Mucosa of stomach (tissue), 1 donor: Measurements from ENCODE around the gene CDKN1C.

ENCODE experiments used
- H3K27me3 ChIP-seq: one replicate; pipeline ENCODE4 v1.7.0; 2013; ENCODE audit warnings: mild to moderate bottlenecking, low read length; ENCODE audit not compliant: control insufficient read depth, insufficient read depth
- H3K36me3 ChIP-seq: one replicate; pipeline ENCODE4 v1.7.0; 2013; ENCODE audit warnings: low read length; ENCODE audit not compliant: control insufficient read depth, insufficient read depth
- H3K4me1 ChIP-seq: one replicate; pipeline ENCODE4 v1.7.0; 2013; ENCODE audit warnings: mild to moderate bottlenecking, low read length; ENCODE audit not compliant: control insufficient read depth, insufficient read depth
- H3K4me3 ChIP-seq: one replicate; pipeline ENCODE4 v1.7.0; 2013; ENCODE audit warnings: low read length
- H3K9ac ChIP-seq: one replicate; pipeline ENCODE4 v1.7.0; 2013; ENCODE audit warnings: mild to moderate bottlenecking, low read length, moderate library complexity
- H3K9me3 ChIP-seq: one replicate; pipeline ENCODE4 v1.7.0; 2013; ENCODE audit warnings: mild to moderate bottlenecking, low read length, moderate library complexity; ENCODE audit not compliant: control insufficient read depth
- donor health status: Pancreatic carcinoma.

The CDKN1C gene

DNA sequence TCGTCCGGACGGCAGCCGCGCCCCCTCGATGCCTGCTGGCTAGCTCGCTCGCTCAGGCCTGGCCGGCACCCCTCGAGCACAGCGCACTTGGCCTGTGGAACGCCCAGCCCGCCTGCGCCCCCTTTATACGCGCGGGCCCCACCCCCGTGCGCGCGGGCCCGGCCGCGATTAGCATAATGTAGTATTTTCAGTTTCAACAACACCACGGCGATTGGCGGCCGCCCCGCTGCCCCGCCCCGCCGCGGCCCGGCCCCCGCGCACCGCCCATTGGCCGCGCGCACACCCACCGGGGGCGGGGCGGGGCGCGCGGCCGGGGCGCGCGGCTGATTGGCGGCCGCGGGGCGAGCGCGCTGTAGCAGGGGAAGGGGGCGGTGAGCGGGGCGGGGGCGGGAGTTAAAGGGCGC lies at the start of gene CDKN1C:
Gene CDKN1C (minus strand): TSS at position 98 of the 404 bp plus-strand sequence. CDS start 319 bp downstream, outside the sequence.
- no peaks in the 10 kb centered on the region for H3K36me3 ChIP-seq
- peaks cover 16% of the 10 kb centered on the region for H3K4me1 ChIP-seq
- H3K27me3 ChIP-seq = peaks cover 14% of the 10 kb centered on the region
- peak within 1 kb of the TSS; percentile 65 for H3K9ac ChIP-seq
- no peaks in the 10 kb centered on the region for H3K9me3 ChIP-seq
- H3K4me3 ChIP-seq = peak within 1 kb of the TSS; percentile 36

DNA sequence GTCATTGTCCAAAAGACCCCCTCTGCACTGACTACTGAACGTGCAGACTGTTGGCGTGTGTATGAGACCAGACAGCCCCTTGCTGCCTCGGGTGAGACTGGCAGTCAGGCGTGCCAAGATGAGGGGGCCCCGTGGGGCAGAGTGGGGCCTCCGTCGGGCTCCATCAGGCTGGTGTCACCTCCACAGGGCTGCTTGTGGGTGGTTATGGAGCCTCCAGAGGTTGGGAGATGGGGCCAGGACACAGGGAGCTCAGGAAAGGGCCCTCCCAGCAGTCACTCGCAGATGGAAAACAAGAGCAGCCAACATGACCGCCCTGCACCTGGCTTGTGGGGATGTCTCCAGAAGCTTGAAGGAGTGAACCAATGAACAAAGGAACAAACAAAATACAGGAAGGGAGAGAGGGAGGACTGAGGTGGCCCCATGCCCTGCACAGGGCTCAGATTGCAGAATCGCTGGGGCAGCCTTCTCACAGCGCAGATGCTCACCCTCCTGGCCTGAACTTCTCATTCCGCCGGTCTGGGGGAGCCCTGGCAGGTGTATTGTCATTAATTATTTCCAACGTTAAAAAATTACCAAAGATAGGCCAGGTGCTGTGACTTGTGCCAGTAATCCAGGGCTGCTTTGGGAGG lies 49.1 kb upstream of the CDKN1C start:
- no peak overlapping the region for H3K4me3 ChIP-seq
- no peaks in the 10 kb centered on the region for H3K27me3 ChIP-seq

DNA sequence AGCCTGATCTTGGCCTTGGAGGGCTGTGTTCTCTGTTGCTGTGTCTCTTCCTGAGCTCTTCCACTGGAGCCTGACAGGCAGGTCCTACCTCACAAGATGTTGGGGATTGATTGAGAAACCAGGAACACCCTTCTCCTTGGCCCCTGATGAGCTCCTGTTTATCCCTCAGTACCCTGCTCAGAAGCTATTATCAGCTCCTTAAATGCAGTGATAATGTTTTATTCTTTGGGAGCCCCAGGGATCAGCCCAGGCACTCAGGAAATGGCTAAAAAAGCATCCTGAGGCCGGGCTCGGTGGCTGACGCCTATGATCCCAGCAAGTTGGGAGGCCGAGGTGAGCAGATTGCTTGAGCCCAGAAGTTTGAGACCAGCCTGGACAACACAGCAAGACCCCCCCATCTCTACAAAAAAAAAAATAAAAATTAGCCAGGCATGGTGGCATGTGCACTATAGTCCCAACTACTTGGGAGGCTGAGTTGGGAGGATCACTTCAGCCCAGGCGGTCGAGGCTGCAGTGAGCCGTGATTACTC lies 48.5 kb upstream of the CDKN1C start:
- Histone ChIP-seq H3K9ac (no peak overlapping the region), H3K36me3 (no peaks in the 10 kb centered on the region), H3K4me1 (peaks cover 26% of the 10 kb centered on the region), H3K27me3 (no peaks in the 10 kb centered on the region), H3K4me3 (no peak overlapping the region), H3K9me3 (no peaks in the 10 kb centered on the region)

More for the DNA sequence above, 49.1 kb upstream of the CDKN1C start:
- no peaks in the 10 kb centered on the region for H3K9me3 ChIP-seq
- H3K4me1 ChIP-seq = peaks cover 28% of the 10 kb centered on the region
- no peaks in the 10 kb centered on the region for H3K36me3 ChIP-seq
- H3K9ac ChIP-seq = no peak overlapping the region

DNA sequence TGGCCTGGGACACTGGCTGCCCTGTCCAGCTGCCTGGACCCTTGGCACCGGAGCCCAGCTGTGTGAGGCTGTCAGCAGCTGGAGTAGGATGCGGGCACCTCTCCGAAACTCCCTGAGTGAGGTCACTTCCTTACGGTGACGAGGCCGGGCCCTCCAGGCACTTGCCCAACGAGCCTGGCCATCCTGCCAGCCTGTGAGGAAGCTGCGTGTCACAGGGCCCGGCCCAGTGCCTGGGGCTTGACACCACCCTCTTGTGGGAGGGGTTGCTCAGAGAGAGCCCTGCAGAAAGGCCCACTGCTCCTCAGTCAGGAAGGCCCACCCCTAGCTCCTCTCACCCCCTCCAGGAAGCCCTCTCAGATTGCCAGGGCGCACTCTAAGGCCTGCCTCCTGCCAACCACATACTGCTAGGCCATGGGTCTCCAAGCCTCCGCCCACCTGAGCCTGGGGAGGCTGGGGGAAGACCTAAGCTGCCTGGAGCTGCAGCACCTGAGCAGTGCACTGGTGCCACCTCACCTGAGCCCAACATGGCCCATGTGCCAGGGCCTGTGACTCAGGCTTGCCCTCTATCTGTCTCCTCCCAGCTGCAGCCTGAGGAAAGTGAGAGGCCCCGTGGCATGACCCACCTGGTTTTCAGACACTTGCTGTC lies 47.9 kb upstream of the CDKN1C start:
- H3K9me3 ChIP-seq = no peaks in the 10 kb centered on the region
- no peak overlapping the region for H3K4me3 ChIP-seq
- no peaks in the 10 kb centered on the region for H3K36me3 ChIP-seq
- no peaks in the 10 kb centered on the region for H3K27me3 ChIP-seq
- peaks cover 26% of the 10 kb centered on the region for H3K4me1 ChIP-seq
- peak overlapping the region; percentile 19 for H3K9ac ChIP-seq

DNA sequence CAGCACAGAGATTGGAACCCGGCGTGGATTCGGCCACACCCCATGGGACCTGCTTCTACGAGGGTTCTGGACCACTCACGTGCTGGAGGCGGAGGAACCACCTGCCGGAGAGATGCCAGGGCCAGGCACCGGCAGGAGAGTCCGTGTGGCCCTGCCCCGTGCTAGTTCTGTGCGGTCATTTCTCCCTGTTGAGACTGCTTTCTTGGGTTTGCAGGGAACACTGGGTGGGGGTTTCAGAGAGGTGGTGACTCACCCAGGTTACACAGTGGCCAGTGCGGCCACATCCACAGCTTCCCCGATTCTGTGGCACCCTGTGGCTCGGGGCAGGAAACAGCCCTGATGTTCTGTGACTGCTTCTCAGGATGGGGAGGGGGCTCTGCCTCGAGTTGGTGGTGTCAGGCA lies 47.3 kb upstream of the CDKN1C start:
- H3K9ac ChIP-seq = peak overlapping the region; percentile 19
- H3K4me3 ChIP-seq = no peak overlapping the region
- H3K9me3 ChIP-seq = no peaks in the 10 kb centered on the region
- no peaks in the 10 kb centered on the region for H3K27me3 ChIP-seq
- peaks cover 31% of the 10 kb centered on the region for H3K4me1 ChIP-seq
- H3K36me3 ChIP-seq = no peaks in the 10 kb centered on the region

DNA sequence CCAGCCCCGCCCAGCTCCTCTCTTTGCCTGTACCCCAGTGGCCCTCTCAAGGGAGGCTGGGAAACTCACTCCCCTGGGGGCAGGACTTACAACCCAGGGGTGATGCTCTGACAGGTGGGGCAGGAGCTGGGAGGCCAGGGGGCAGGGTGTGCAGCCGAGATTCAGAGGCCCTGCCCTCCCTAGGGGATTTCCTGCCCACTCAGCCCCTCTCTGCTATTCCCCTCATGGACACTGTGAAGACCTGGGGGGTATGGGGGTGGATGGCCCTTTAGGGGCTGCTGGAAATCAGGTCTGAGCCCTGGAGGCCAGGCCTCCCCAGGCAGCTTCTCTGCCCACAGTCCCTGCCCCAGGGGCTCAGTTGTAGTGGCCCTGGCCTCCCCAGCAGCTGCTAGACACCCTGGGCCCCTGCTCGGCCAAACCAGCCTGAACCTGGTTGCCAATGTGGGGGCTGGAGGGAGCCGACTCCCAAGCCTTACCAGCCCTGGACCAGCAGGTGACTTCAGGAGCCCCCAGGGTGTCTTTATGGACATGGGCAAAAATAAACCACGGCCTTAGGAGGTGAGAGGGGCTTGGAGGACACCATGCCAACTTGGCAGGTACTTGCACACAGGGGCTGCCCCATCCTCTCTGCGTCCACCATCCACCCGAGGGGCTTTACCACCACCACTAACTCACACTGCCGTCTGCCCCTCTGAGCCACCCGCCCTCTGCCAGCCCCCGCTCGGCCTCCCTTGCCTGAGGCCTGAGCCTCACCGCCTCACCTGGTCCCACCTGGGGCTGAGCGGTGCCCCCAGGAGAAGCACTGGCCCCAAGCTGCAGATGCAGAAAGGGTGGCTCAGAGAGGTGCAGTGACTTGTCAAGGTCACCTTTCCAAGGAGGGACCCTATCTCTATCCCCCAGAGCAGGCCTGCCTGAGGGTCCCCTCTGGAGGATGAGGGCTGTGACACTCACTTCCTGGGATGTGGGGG lies 46.5 kb upstream of the CDKN1C start:
- Histone ChIP-seq H3K27me3 (no peaks in the 10 kb centered on the region), H3K36me3 (no peaks in the 10 kb centered on the region), H3K9ac (peak overlapping the region; percentile 13)

DNA sequence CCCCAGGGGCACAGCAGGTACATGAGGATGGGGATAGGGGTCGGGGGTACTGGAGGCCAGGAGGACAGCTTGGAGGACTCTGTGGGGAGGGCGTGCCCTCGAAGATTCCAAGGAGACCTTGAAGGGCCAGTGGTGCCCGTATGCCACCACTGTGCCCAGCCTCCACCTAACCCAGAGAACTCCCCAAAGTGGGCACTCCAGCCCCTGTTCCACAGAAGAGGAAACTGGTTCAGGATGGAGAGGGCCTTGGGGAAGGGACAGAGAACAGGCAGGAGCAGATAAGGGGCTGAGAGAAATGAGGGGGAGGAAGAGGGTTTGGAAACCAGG lies 45.8 kb upstream of the CDKN1C start:
- Histone ChIP-seq H3K4me1 (peaks cover 45% of the 10 kb centered on the region), H3K36me3 (no peaks in the 10 kb centered on the region), H3K4me3 (no peak overlapping the region), H3K9ac (no peak overlapping the region), H3K27me3 (no peaks in the 10 kb centered on the region), H3K9me3 (no peaks in the 10 kb centered on the region)

More for the DNA sequence above, 46.5 kb upstream of the CDKN1C start:
- Histone ChIP-seq H3K4me1 (peaks cover 38% of the 10 kb centered on the region), H3K9me3 (no peaks in the 10 kb centered on the region), H3K4me3 (no peak overlapping the region)

DNA sequence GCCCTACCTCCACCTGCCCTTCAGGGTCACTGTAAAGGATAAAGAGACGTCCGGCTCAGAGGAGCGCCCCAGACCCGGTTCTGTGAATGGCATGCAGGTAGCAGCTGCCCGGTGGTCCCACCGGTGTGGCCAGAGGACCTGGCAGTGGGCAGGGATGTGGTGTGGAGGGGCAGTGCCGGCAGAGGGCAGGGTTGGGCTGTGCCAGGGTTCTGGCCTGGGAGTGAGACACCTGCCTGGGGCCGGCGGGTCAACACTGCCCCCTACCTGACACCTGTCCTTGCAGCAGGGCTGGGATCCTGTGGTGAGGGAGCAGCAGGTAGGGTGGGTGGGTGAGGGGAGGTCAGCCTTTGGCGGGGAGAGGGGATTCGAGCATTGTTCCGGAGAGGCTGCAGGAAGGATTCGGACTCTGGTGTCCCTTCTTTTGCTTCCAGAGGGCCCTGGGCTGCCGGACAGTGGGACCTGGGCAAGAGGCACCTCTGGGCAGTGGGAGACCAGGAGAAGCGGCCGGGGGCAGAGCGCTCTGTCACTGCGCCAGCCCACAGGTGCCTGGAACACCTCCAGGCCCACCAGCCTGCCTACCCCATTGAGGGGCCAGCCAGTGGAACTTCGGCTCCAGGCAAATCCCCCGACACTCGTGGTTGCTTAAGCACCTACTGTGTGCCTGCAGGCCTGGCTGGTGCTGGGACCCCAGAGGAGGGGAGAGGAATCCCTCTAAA lies 45.3 kb upstream of the CDKN1C start:
- Histone ChIP-seq H3K4me1 (peaks cover 46% of the 10 kb centered on the region), H3K36me3 (no peaks in the 10 kb centered on the region), H3K9me3 (no peaks in the 10 kb centered on the region), H3K27me3 (no peaks in the 10 kb centered on the region), H3K9ac (peak overlapping the region; percentile 92), H3K4me3 (peak overlapping the region; percentile 49)

DNA sequence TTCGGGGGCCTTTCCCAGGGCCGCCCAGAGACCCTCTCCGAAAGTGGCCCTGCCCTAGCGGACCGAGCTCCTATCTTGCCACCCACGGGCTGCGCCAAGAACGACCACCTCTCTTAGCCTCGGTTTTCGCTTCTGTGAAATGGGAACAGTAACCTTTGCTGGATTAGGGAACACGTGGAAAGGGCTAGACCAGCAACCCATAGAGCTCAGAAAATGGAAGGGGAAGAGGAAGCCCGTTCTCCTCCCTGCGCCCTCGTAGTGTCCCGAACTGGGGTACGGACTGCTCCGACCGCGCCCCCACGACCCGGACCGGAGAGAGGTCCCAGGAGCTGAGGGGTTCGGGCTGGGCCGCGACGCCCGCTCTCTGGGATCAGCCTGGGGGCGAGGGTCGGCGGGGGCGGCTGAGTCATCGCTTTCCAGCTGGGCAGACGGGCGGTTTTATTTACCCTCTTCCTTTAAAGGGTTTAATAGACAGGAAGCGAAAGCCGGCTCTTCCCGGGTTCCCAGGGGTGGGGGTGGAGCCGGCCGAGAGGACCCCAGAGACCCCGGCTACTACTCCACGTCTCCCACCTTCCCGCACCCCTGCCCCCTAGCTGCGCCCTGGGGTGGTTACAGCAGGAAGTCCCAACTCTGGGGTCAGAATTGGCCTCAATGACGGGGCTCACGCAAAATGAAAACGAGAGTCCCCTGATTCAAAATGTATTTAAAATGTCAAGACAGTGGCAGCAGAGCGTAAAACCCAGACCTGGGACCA lies 44.6 kb upstream of the CDKN1C start:
- Histone ChIP-seq H3K9me3 (no peaks in the 10 kb centered on the region), H3K4me1 (peaks cover 48% of the 10 kb centered on the region), H3K4me3 (peak overlapping the region; percentile 49), H3K27me3 (no peaks in the 10 kb centered on the region), H3K9ac (peak overlapping the region; percentile 92), H3K36me3 (no peaks in the 10 kb centered on the region)

DNA sequence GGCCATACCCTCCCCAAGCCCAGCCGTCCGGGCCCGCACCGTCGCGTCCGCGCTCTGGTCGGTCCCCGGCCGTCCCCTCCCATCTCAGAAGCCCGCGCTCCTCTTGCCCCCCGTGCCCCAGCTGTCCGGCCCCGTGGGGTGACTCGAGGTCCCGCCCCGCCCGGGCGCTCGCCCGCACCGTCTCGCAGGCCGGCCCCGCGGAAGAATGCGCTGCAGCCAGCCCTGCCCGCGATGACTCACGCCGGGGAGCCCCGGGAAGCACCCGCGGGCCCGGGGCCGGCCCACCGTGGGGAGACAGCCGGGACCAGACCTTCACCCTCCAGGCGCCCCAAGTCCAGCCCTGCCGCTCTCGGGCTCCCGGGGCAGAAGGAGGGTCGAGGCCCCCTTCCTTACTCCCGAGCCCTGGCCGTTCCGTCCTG lies 44.0 kb upstream of the CDKN1C start:
- peak overlapping the region; percentile 49 for H3K4me3 ChIP-seq
- H3K9me3 ChIP-seq = no peaks in the 10 kb centered on the region
- peak overlapping the region; percentile 92 for H3K9ac ChIP-seq
- peaks cover 53% of the 10 kb centered on the region for H3K4me1 ChIP-seq
- no peaks in the 10 kb centered on the region for H3K36me3 ChIP-seq
- no peaks in the 10 kb centered on the region for H3K27me3 ChIP-seq
